OCI-LY3 (cell line): ENCODE measurements around the gene RDH13.

Experiments
- EZH2phosphoT487 ChIP-seq: fragments of 200-600 bp; shearing (Covaris generic); IDR thresholded peaks from 2 replicates; pipeline ENCODE4 v1.6.1; 2018; ENCODE audit warnings: antibody characterized with exemption, mixed run types, low read depth
- TF ChIP-seq, protein P1 (sequence below): fragments of 200-600, 300-600 bp; sonication (generic); IDR thresholded peaks from 2 replicates; pipeline ENCODE4 v1.5.1; 2014; ENCODE audit warnings: antibody characterized with exemption, low read length, low read depth

GRCh38 chr19:55069865-55070197 lies 6.9 kb upstream of the RDH13 start:
- TF ChIP-seq, protein P1, sequence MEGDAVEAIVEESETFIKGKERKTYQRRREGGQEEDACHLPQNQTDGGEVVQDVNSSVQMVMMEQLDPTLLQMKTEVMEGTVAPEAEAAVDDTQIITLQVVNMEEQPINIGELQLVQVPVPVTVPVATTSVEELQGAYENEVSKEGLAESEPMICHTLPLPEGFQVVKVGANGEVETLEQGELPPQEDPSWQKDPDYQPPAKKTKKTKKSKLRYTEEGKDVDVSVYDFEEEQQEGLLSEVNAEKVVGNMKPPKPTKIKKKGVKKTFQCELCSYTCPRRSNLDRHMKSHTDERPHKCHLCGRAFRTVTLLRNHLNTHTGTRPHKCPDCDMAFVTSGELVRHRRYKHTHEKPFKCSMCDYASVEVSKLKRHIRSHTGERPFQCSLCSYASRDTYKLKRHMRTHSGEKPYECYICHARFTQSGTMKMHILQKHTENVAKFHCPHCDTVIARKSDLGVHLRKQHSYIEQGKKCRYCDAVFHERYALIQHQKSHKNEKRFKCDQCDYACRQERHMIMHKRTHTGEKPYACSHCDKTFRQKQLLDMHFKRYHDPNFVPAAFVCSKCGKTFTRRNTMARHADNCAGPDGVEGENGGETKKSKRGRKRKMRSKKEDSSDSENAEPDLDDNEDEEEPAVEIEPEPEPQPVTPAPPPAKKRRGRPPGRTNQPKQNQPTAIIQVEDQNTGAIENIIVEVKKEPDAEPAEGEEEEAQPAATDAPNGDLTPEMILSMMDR: no peak
- no peak for TF ChIP-seq EZH2phosphoT487
